GM12875 (cell line): ENCODE results near the gene EPS8L3.

Experiments
- H3K4me3 ChIP-seq: one replicate; pipeline ENCODE4 v1.5.1; 2011; ENCODE audit warnings: low read depth, low read length, control low read depth
- CTCF ChIP-seq: IDR thresholded peaks from 2 replicates; pipeline ENCODE4 v1.5.1; 2011; ENCODE audit warnings: low read depth, mild to moderate bottlenecking, control low read depth, inconsistent platforms, low read length, moderate library complexity, borderline replicate concordance; ENCODE audit not compliant: insufficient read depth

Gene EPS8L3

GRCh38 chr1:109763646-109764415, at the start of gene EPS8L3:
TSS of gene EPS8L3 (minus strand) at chr1:109763923. CDS start at chr1:109761749, 2,174 bp downstream.
- no peak for TF ChIP-seq CTCF
- H3K4me3 ChIP-seq: no peak within 1 kb of the TSS

- H3K4me3 ChIP-seq: no peak overlapping the region
- no peak for TF ChIP-seq CTCF
Observed at GRCh38 chr1:109812691-109813393, 49.1 kb upstream of the EPS8L3 start.

GRCh38 chr1:109808703-109809102, 45.0 kb upstream of the EPS8L3 start:
- TF ChIP-seq CTCF: no peak
- no peak overlapping the region for H3K4me3 ChIP-seq

GRCh38 chr1:109807822-109808680, 44.3 kb upstream of the EPS8L3 start:
- TF ChIP-seq CTCF: no peak
- H3K4me3 ChIP-seq: no peak overlapping the region

- H3K4me3 ChIP-seq: no peak overlapping the region
- no peak for TF ChIP-seq CTCF
Observed at GRCh38 chr1:109807402-109807801, 43.7 kb upstream of the EPS8L3 start.

GRCh38 chr1:109806733-109807400, 43.1 kb upstream of the EPS8L3 start:
- no peak for TF ChIP-seq CTCF
- no peak overlapping the region for H3K4me3 ChIP-seq
